Measurements from ENCODE around the gene AFG1L. TPM values are rescaled to one million over a fixed set of nuclear protein-coding genes. Genes with fewer than 3 reads are reported as not detected.
A peak's percentile ranks its signal among the peaks of the same experiment; 100 is the strongest.

AFG1L gene
- total RNA-seq, 1 experiment from 2014 or later: 7.9 TPM

DNA sequence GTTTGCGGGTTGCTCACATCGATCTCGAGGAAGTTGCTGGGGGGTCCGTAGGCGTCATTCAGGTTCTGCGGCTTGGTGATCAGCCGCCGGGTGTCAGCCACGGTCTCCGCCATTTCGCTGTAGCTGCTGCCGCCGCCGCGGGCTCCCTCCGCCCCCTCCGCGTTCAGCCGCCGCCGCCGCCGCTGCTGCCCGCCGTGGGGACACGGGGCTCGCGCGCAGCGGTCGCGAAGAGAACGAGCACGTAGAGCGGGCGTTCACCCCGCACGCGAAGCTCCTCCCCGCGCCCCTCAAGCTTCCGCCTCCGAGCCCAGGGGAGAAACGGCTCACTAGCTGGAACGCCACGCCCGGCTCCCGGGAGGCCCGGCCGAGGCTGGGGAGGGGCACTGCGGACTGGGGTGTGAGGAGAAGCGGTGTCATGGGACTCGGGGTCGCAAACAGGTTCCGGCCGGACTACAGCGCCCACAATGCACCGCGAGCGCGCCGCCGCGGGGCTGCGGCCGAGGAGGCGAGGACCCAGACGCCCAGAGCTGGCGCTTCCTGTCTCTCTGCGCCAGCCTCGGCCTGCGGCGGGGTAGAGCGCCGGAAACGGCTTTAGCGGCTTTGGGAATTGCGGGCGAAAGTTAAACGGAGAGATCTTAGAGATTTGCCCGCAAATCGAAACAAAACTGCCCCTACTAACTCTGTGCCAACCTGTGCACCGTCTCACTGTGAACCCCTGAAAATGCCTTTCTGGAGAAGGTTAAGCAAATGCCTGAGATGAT is 33.9 kb upstream of the AFG1L start, which contains the start of gene SNX3 (continued):
- TF ChIP-seq, protein P1, sequence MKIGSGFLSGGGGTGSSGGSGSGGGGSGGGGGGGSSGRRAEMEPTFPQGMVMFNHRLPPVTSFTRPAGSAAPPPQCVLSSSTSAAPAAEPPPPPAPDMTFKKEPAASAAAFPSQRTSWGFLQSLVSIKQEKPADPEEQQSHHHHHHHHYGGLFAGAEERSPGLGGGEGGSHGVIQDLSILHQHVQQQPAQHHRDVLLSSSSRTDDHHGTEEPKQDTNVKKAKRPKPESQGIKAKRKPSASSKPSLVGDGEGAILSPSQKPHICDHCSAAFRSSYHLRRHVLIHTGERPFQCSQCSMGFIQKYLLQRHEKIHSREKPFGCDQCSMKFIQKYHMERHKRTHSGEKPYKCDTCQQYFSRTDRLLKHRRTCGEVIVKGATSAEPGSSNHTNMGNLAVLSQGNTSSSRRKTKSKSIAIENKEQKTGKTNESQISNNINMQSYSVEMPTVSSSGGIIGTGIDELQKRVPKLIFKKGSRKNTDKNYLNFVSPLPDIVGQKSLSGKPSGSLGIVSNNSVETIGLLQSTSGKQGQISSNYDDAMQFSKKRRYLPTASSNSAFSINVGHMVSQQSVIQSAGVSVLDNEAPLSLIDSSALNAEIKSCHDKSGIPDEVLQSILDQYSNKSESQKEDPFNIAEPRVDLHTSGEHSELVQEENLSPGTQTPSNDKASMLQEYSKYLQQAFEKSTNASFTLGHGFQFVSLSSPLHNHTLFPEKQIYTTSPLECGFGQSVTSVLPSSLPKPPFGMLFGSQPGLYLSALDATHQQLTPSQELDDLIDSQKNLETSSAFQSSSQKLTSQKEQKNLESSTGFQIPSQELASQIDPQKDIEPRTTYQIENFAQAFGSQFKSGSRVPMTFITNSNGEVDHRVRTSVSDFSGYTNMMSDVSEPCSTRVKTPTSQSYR (CRISPR knock-in tag; IDR thresholded peaks at IDR 0.05): no peak
- TF ChIP-seq TCF7 (CRISPR knock-in tag; IDR thresholded peaks at IDR 0.05; ENCODE audit: low read depth) (no peak), MYBL2 (CRISPR knock-in tag; IDR thresholded peaks at IDR 0.05) (peak; percentile 58; the same call in 1 of the 2 replicates), EMX1 (CRISPR knock-in tag; IDR thresholded peaks at IDR 0.05) (no peak), ZNF219 (CRISPR knock-in tag; IDR thresholded peaks at IDR 0.05; ENCODE audit: borderline replicate concordance) (no peak), RORB (CRISPR knock-in tag; IDR thresholded peaks at IDR 0.05) (no peak), ZNF138 (CRISPR knock-in tag; conservative IDR thresholded peaks at IDR 0.05) (no peak), NR2C2 (CRISPR knock-in tag; IDR thresholded peaks at IDR 0.05) (no peak; the same call in 1 of the 2 replicates), KAT7 (CRISPR knock-in tag; IDR thresholded peaks at IDR 0.05; ENCODE audit: borderline replicate concordance) (no peak; the same call in 1 of the 2 replicates), TEAD1 (CRISPR knock-in tag; IDR thresholded peaks at IDR 0.05) (no peak), FOXP1 (CRISPR knock-in tag; IDR thresholded peaks at IDR 0.05; ENCODE audit: borderline replicate concordance) (peak; percentile 77; the same call in 1 of the 2 replicates), ZNF232 (CRISPR knock-in tag; IDR thresholded peaks at IDR 0.05) (0 out of 2 replicates have a peak, but pooled peaks have one; percentile 2), NR3C1 (CRISPR knock-in tag; conservative IDR thresholded peaks at IDR 0.05; ENCODE audit: low read depth) (no peak), OVOL2 (CRISPR knock-in tag; IDR thresholded peaks at IDR 0.05; ENCODE audit: borderline replicate concordance) (no peak), FOXK1 (CRISPR knock-in tag; IDR thresholded peaks at IDR 0.05) (peak; percentile 81), TEAD4 (CRISPR knock-in tag; IDR thresholded peaks at IDR 0.05) (no peak), FOXJ3 (CRISPR knock-in tag; IDR thresholded peaks at IDR 0.05; ENCODE audit: borderline replicate concordance) (no peak), GABPB1 (CRISPR knock-in tag; IDR thresholded peaks at IDR 0.05) (peak; percentile 63)
- TF ChIP-seq, protein P2, sequence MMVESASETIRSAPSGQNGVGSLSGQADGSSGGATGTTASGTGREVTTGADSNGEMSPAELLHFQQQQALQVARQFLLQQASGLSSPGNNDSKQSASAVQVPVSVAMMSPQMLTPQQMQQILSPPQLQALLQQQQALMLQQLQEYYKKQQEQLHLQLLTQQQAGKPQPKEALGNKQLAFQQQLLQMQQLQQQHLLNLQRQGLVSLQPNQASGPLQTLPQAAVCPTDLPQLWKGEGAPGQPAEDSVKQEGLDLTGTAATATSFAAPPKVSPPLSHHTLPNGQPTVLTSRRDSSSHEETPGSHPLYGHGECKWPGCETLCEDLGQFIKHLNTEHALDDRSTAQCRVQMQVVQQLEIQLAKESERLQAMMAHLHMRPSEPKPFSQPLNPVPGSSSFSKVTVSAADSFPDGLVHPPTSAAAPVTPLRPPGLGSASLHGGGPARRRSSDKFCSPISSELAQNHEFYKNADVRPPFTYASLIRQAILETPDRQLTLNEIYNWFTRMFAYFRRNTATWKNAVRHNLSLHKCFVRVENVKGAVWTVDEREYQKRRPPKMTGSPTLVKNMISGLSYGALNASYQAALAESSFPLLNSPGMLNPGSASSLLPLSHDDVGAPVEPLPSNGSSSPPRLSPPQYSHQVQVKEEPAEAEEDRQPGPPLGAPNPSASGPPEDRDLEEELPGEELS (CRISPR knock-in tag; IDR thresholded peaks at IDR 0.05): peak; percentile 60
- TF ChIP-seq, protein P3, sequence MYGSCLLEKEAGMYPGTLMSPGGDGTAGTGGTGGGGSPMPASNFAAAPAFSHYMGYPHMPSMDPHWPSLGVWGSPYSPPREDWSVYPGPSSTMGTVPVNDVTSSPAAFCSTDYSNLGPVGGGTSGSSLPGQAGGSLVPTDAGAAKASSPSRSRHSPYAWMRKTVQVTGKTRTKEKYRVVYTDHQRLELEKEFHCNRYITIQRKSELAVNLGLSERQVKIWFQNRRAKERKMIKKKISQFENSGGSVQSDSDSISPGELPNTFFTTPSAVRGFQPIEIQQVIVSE (CRISPR knock-in tag; IDR thresholded peaks at IDR 0.05; ENCODE audit: borderline replicate concordance): no peak
- TF ChIP-seq, protein P4, sequence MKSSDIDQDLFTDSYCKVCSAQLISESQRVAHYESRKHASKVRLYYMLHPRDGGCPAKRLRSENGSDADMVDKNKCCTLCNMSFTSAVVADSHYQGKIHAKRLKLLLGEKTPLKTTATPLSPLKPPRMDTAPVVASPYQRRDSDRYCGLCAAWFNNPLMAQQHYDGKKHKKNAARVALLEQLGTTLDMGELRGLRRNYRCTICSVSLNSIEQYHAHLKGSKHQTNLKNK (CRISPR knock-in tag; IDR thresholded peaks at IDR 0.05): no peak
- TF ChIP-seq, protein P5, sequence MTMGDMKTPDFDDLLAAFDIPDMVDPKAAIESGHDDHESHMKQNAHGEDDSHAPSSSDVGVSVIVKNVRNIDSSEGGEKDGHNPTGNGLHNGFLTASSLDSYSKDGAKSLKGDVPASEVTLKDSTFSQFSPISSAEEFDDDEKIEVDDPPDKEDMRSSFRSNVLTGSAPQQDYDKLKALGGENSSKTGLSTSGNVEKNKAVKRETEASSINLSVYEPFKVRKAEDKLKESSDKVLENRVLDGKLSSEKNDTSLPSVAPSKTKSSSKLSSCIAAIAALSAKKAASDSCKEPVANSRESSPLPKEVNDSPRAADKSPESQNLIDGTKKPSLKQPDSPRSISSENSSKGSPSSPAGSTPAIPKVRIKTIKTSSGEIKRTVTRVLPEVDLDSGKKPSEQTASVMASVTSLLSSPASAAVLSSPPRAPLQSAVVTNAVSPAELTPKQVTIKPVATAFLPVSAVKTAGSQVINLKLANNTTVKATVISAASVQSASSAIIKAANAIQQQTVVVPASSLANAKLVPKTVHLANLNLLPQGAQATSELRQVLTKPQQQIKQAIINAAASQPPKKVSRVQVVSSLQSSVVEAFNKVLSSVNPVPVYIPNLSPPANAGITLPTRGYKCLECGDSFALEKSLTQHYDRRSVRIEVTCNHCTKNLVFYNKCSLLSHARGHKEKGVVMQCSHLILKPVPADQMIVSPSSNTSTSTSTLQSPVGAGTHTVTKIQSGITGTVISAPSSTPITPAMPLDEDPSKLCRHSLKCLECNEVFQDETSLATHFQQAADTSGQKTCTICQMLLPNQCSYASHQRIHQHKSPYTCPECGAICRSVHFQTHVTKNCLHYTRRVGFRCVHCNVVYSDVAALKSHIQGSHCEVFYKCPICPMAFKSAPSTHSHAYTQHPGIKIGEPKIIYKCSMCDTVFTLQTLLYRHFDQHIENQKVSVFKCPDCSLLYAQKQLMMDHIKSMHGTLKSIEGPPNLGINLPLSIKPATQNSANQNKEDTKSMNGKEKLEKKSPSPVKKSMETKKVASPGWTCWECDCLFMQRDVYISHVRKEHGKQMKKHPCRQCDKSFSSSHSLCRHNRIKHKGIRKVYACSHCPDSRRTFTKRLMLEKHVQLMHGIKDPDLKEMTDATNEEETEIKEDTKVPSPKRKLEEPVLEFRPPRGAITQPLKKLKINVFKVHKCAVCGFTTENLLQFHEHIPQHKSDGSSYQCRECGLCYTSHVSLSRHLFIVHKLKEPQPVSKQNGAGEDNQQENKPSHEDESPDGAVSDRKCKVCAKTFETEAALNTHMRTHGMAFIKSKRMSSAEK (CRISPR knock-in tag; IDR thresholded peaks at IDR 0.05; ENCODE audit: borderline replicate concordance): no peak
- TF ChIP-seq, protein P6, sequence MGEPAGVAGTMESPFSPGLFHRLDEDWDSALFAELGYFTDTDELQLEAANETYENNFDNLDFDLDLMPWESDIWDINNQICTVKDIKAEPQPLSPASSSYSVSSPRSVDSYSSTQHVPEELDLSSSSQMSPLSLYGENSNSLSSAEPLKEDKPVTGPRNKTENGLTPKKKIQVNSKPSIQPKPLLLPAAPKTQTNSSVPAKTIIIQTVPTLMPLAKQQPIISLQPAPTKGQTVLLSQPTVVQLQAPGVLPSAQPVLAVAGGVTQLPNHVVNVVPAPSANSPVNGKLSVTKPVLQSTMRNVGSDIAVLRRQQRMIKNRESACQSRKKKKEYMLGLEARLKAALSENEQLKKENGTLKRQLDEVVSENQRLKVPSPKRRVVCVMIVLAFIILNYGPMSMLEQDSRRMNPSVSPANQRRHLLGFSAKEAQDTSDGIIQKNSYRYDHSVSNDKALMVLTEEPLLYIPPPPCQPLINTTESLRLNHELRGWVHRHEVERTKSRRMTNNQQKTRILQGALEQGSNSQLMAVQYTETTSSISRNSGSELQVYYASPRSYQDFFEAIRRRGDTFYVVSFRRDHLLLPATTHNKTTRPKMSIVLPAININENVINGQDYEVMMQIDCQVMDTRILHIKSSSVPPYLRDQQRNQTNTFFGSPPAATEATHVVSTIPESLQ (CRISPR knock-in tag; IDR thresholded peaks at IDR 0.05): no peak
